HT-29 (cell line): ENCODE results near the gene XPNPEP3. TPM values are rescaled to one million over a fixed set of nuclear protein-coding genes. Genes with fewer than 3 reads are reported as not detected.
"Not testable (repeated sequence)": the region's sequence is repeated elsewhere in the genome, so short reads cannot be mapped to it uniquely, and the experiment has no call there.

ENCODE experiments used
- DNase-seq: peaks from one replicate; pipeline ENCODE4 v3.0.0-alpha.2; 2015; ENCODE audit warnings: low spot score
- total RNA-seq: library from RNA; depleted of rRNA; stranded (reverse); fragments of >200 nt; shearing (Covaris generic); gene quantifications from 2 replicates; pipeline ENCODE4 v1.2.3, GENCODE V29; 2014; rRNA removed

XPNPEP3 gene
- 5.8 and 6.5 TPM in 2 replicates for total RNA-seq

DNA sequence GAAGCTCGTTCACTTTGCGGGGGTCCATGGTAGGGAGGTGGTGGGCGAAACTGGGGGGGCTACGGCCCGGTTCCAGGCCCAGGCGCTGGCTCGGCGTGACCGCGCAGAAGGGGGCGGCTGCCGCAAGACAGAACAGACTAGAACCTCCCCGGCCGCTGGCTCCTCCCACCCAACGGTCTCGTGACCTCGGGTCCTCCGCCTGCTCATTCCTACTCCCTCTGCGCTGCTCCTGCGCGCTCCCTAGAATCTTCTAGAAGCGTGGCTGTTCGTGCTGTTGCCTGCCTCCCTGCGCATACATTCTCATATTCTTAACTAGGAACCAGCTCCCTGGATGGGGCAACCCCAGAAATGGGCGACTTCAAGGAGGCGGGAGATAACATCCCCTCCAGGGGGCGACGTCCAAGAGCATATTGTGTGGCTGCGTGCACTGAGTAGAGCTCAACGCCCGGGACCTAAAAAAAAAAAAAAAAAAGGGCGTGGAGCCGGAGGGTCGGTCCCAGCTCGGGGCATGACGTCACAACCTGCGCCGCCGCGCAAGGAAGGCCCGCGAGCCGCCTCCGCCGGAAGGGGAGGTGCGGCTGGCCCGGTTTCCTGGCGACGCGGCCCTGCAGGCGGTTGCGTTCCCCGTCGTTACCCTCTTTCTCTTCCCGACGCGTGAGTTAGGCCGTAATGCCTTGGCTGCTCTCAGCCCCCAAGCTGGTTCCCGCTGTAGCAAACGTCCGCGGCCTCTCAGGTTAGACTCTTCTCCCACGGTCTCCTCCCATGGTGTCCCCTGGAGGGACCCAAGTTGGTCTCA is at the start of gene XPNPEP3, which contains the start of gene ST13:
Gene XPNPEP3, plus strand, starts transcription at position 636 of the 796 bp plus-strand sequence. Its CDS starts 34 bp downstream, at position 670.
Gene ST13, minus strand, starts transcription at position 127 of the 796 bp plus-strand sequence. Its CDS starts 99 bp downstream, at position 28.
- DNase-seq = peak; percentile 90

DNA sequence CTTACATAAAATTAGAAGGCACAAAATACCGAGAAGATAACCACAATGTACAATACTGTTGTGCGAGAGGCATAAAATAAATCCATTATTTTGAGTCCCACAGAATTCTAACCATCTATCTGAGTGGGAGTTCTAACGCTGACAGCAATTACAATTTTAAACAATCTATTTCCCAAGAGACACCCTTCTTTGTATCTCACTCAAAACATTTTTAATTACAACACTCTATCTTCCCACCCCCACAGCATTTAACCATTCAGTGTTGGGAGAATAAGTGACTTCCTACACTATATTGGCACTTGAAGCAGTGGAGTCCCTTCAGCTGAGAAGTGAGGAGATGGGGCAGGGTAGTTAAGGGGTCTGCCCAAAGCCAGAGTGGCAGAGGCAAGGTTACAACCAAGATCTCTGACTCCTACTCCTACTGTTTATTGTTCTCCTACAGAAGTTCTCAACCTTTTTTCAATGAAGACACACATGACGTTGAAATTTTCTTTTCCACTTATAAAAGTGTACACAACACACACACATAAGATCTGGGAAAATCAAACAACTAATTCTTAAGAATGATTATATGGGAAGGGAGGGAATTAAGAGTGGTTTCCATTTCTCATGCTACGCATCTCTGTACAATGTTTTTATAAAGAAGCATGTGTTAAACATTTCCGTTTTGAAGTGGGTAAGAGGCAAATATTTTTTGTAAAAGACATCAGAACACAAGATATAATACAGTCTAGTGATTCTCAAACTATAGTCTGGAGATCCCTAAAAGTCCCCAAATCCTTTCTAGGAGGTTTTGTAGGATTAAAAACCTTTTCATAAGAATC is 48.7 kb upstream of the XPNPEP3 start:
- no peak for DNase-seq

DNA sequence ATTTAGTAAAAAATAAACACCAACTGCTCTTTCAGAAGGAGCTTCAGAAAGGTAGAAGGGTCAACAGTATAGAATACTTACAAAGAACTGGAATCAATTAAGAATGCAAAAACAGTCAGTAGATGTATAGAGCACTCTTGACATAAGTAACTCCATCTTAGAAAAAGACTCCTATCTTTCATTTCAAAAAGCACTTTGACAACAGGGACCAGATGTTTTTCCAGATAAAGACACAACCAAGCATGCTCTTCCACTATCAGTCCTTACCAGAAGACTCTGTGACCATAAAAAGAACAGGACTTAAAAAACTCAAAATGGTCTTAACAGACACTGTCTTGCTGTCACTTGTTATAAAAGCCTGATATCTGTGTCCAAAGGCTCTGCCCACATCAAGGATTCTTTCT is 43.0 kb upstream of the XPNPEP3 start:
- DNase-seq = no peak

DNA sequence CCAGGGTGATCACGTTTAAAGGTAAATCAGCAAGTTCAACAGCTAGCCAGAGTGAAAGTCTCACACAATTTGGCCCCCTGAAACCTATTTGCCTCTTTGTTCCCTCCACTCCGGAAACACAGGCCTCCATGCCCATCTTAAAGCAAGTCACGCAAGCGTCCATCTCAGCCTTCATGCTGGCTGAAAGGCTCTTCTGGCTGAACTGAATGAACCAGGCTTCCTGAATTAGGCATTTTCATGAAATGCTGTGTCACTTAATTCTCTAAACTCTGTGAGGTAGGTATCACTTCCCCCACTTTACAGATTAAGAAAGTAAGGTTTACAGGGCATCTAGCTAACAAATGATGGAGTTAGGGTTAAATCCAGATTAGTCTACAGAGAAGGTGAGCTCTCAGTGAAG is 39.2 kb upstream of the XPNPEP3 start:
- DNase-seq = no peak

DNA sequence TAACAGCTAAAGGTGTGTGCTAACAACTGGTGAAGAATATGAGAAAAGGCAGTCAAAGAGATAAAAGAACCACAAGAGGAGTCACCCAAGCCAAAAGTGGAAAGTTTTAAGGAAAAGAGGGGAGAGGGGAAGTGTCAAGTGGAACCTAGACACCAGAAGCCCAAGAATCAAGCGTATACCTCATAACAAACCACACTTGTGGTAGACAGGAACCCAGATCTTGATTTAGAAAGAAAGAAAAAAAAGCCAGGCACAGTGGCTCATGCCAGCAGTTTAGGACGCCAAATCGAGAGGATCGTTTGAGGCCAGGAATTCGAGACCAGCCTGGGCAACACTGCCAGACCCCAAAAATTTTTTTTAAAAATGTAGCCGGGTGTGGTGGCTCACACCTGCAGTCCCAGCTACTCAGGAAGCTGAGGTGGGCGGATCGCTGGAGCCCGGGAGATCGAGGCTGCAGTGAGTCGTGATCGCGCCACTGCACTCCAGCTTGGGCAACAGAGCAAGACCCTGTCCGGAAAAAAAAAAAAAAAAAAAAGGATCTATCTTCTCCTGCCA is 38.7 kb upstream of the XPNPEP3 start:
- no peak for DNase-seq

DNA sequence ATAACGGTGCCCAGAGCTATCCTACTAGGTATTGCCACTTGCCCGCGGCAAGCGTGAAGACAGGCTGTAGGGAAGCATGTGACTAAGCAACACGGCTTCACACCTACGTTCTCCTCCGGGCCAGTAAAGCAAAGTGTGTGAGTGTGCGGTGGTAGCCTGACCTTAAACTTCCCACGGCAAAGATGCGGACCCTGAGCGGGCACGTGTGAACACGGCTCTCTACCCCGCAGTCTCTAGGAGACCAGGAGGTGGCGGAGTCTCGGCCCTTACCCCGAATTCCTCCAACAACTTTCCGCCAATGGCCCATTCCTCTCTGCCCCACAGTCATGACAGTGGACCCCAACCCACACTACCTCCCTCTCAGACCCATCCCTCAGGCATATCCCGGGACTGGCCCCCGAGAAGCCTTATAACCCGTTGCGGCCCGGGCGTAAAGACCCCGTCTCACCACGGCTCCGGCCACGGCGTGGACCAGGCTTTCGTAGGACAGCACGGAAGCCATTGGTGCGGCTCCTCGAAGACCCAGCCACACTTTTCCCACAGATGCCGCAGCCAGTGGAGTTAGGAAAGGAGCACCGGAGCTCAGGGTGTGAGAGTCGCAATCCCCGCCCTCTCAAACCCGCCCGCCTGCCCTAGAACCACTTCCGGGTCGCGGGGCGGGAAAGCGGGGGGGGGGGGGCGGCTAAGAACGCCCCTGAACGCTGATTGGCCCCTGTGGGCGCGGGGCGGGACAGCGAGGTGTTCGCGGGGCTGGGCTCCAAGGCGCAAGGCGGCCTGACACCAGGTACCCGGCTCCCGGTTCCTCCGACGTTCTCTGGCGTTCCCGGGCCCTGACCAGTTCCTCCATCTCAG is 38.0 kb upstream of the XPNPEP3 start, which contains the start of gene SLC25A17:
Gene SLC25A17, minus strand, starts transcription at position 600 of the 852 bp plus-strand sequence. Its CDS starts 98 bp downstream, at position 502.
- DNase-seq = peak; percentile 84

DNA sequence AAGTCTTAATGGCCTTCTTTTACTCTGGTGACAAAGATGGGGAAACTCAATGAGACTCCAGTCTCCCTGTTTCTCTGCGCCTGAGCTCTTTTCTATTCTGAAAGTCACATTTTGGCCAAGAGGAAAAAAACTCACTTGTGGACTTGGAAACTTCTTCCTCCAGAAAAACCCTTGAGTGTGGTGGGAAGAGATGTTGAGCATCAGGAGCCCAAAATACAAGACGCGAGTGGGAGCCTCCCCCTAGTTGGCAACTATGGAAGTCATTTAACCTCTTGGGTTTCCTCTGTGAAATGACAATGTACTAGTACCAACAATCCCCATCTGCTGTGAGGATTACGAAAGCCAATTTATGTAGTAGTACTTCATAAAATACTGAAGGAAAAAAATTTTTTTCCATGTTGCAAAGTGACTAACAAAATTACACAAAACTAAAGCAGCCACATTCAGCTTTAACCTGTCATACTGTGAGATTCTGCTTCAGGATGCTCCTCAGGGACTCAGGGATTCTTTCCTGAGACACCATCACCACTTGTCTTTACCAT is 37.3 kb upstream of the XPNPEP3 start:
- DNase-seq = no peak

DNA sequence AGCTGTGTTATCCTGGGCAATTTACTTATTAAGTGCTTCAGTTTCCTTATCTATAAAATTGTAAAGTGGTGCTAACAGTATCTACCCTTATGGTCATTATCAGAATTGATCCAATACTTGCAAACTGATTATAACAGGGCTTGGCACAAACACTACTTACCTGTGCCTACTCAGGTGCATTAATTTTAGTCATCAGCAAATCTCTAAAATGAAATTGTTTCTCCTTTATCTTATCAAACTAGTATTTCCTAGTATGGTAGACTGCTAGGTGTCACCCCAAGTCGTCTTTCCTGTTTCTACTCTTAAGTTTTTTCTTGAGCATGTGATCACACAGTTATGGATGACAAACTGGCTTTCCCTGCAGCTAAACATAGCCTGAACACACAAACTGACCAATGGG is 33.5 kb upstream of the XPNPEP3 start:
- no peak for DNase-seq

DNA sequence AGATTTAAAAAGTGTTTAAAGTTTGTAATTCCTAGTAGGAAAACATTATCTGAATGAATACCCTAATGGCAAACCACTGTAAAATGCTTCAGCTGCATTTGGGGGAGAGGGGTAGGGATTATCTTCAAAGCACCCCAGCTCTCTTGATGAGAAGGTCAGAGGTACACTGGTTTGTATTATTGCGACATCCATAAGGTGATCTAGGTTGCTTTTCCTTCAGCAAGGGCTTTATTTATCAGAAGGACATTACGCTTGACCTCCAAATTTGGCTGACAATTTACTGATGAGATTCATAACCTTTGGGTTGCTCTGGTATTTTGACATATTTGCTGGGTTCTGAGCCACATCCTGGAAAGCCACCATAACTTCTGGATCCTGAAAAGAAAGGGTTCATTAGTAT is 30.7 kb upstream of the XPNPEP3 start:
- DNase-seq = not testable (repeated sequence)

DNA sequence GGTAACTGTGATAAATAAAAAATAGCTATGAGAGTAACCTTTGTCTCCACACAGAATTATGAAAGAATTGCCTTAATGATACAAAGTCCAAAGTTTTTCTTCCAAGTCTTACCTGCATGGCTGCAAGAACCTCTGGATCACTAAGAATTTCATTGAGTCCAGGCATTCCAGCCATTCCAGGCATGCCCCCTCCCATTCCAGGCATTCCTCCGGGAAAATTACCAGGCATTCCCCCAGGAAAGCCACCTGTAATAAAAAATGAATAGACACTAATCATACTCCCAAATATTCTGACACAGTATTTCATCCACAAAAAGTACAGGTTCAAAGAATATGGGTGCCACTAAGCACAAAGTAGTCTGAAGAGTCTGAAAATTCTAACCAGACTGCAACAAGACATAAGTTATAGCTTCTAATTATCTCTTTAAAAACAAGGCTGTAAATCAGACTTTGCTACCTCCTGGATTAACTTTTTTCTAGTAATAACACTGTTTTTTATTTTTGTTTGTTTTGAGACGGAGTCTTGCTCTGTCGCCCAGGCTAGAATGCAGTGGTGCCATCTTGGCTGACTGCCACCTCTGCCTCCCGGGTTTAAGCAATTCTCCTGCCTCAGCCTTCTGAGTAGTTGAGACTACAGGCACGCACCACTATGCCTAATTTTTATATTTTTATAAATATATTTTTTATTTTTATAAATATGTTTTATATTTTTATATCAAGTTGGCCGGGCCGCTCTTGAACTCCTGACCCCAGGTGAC is 29.8 kb upstream of the XPNPEP3 start:
- DNase-seq = no peak

DNA sequence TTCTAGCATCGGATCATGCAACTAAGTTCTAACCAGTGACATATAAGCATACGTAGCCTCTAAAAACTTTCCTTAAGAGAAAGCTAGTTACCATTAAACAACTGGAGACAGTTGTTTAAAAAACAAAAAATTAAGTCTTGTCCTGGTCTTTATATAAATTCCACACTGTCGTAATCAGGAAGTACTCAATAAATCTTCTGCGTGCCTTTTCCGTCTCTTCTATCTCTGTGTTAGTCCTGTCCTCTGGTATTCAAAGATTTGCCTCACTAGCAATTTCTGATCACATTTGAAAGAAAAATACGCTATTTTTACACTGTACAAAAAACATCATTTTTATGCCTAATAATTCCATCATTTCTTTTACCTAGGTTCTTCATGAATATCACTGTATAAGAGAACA is 27.8 kb upstream of the XPNPEP3 start:
- DNase-seq = no peak

DNA sequence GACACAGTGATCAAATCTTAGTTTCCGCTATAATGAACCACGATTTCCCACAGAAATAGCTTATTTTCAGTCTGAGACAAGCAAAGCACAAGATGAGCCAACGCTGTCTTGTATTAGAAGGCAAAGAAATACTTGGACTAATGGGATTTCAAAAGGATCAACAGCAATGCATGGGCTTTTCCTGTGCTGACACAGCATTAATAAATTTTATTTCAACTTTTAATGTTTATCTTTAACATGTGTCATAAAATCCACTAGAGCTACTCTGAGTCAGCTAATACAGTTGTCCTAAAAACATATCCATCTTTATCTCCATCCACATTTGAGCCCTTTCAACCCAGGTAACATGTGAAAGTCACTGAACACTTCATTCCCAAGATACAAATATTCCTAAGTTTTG is 22.3 kb upstream of the XPNPEP3 start:
- DNase-seq = no peak

DNA sequence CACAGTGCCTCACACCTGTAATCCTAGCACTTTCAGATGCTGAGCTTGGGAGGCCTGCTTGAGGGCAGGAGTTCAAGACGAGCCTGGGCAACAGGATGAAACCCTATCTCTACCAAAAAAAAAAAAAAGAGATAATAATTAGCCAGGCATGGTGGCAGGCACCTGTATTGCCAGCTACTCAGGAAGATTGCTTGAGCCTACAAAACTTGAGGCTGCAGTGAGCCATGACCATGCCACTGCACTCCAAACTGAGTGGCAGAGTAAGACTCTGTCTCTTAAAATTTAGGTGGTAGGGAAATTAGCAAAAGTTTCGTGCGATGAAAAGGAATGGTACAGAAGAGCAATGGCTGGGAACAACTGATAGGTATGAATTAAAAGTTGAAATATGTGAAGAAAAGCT is 18.5 kb upstream of the XPNPEP3 start:
- DNase-seq = no peak

DNA sequence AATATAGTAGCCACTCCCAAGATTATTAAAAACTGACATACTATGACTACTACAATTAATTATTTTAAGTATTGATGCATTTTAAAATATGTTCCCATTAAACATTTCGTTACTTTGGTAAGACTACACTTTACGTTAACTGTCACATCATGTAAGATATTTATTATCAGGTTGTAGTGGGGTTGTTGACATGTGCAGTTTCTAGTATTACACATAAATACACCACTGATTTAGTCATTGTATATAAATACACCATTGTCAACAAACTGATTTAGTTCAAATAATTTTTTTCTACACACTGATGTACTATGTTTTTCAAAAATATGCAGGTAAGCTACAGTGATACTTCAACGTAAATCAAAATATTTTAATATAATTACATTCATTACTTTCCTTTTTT is 12.0 kb upstream of the XPNPEP3 start:
- no peak for DNase-seq

DNA sequence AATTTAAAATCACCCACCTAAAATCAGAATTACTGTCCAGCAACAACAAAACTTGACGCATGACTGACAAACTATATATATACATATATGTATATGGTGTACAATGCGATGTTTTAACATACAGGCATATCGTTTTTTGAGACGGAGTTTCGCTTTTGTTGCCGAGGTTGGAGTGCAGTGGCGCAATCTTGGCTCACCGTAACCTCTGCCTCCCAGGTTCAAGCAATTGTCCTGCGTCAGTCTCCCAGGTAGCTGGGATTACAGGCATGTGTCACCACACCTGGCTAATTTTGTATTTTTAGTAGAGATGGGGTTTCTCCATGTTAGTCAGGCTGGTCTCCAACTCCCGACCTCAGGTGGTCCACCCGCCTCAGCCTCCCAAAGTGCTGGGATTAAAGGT is 11.1 kb upstream of the XPNPEP3 start:
- DNase-seq = not testable (repeated sequence)

DNA sequence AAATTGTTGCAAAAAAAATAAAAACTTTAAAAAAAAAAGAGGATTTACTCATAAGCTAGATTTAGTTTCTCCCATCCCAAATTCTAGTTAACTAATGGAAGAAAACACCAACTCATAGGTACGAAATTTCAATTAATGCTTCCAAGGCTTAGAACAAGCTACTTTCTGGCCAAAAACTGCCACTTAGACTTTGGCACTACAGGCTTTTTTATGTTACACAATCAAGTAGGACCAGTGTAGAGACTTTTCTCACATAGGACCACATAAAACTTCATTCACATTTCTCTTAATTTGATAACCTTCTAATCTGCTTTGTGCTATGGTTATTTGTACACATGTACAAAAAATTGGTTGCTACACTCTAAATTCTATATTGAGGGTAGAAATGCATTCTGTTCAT is 3.6 kb upstream of the XPNPEP3 start:
- no peak for DNase-seq

DNA sequence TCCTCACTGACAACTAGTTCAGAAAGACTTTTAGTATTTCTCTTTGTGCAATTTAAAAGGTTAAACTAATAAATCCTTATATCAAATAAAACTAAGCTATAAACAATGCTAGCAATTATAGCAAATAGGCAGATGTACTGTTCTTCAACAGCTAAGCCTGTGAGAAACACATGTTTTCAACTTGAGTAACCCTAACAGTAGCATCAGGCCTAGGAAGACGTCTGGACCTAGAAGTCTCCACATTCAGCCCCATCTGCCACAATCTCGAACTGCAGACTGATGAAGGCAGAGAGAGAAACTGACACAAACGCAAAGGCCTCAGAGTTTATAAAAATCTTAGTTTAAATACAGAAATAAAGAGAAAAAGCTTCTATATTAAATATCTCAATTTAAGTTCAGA is 3.0 kb upstream of the XPNPEP3 start:
- no peak for DNase-seq

DNA sequence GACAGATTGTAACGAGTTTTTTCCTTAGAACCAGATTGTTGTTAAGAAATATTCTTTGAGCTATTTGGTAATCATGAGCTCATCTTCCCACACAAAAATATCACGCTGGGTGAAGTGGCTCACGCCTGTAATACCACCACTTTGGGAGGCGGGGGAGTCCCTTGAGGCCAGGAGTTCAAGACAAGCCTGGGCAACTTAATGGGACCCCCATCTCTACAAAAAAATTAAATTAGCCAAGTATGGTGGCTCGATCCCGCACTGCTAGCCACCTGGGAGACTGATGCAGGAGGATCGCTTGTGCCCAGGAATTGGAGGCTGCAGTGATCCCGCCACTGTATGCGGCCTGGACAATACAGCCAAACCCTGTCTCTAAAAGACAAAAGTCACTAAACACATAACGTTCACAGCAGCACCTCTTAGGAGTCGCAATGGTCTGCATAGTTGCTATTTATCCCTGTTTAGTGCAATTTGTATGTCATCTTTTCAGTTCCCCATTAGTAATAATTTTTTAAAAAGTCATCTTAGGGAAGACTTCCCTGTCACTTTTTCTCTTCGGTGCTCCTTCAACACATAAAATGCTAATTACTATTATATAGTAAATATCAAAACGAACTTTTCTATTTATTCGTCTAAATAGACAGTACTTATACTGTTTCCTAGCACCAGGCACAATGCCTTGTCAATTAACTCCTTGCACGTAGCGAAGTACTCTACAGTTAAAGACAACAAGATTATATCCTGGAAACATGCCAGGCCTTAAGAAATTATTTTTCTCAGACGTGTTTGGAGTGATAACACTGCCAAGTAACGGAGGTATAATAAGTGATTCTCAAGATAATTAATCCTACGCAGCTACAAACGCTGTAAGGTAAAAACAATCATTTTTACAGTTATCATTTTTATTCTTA is 1.6 kb upstream of the XPNPEP3 start:
- no peak for DNase-seq

DNA sequence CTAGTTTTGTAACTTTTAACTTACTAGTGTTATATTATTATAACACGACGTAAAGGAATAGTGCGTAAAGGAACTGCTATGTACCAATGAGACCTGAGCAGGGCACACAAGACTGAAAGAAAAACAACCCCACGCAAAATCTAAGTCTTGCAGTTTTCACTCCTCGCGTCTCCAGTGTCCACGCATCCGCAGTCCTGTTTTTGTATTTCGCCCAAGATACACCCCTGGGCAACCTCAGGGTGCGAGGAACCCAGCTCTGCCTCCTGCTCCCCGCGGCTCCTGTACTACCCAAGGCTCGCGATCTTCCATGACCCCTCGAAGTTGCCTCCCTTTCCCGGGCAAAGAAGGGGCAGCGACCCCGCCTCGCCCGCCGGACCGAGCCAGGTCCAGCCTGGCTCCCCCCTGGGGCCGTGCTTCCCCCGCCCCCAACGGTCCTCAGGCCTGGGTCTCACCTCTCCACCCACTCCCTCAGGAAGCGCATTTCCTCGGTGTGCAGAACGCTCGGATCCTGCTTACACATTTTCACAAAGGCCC is 902 bp upstream of the XPNPEP3 start:
- DNase-seq = peak; percentile 28
